Rectal smooth muscle tissue (tissue), 1 donor: Measurements from ENCODE around the gene KCTD18.

ENCODE experiments used
- H3K27ac ChIP-seq: one replicate; pipeline ENCODE4 v1.7.0; 2013; ENCODE audit warnings: low read depth, low read length, inconsistent platforms
- H3K27me3 ChIP-seq: one replicate; pipeline ENCODE4 v1.7.0; 2013; ENCODE audit warnings: low read length; ENCODE audit not compliant: control insufficient read depth, insufficient read depth
- H3K36me3 ChIP-seq: one replicate; pipeline ENCODE4 v1.7.0; 2013; ENCODE audit warnings: low read length; ENCODE audit not compliant: control insufficient read depth, insufficient read depth
- H3K4me1 ChIP-seq: one replicate; pipeline ENCODE4 v1.7.0; 2013; ENCODE audit warnings: low read length; ENCODE audit not compliant: control insufficient read depth, insufficient read depth
- H3K4me3 ChIP-seq: one replicate; pipeline ENCODE4 v1.7.0; 2013; ENCODE audit warnings: low read length
- H3K9ac ChIP-seq: one replicate; pipeline ENCODE4 v1.7.0; 2013; ENCODE audit warnings: low read length

Gene KCTD18

DNA sequence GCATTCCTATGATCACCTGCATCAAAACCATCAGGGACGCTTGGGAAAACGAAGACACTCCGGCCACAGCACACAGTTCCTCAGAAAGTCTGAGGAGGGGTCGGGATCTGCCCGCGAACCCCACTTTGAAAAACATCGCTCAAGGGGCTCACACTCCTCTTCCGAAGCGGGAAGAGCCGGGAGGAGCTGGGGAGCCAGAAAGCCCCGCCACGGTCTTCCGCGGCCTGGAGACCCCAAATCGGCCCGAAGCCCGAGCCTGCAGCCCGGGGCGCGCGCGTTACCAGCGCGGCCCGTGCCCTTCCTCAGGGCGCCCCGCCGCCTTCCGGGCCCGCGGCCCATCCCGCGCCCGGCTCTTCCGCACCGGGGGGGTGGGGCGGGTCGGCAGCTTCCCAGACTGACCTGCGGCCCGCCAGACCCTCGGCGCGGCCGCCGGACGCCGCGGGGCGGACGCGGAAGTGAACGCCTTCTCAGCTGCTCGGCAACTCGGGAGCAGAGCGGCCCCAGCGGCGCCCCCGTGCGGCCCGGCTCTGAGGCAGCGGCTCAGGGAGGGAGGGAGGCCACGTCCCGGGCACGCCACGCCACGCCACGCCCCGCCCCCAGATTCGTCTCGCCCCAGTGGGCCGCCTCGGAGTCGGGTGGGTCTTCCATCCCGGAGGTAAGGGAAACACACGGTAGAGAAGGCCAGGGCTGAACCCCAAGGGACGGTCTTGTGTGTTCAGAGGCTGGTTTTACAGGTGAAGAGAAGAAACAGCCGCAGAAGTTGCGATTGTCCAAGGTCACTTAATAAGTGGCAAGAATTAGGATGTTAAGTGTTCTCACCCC lies at the start of gene KCTD18:
TSS of gene KCTD18 (minus strand) at position 457 of the 822 bp plus-strand sequence. CDS start 3,052 bp downstream, outside the sequence.
- Histone ChIP-seq H3K4me1 (peaks cover 5% of the 10 kb centered on the region), H3K4me3 (peak within 1 kb of the TSS; percentile 76), H3K27ac (peak within 1 kb of the TSS; percentile 72)

DNA sequence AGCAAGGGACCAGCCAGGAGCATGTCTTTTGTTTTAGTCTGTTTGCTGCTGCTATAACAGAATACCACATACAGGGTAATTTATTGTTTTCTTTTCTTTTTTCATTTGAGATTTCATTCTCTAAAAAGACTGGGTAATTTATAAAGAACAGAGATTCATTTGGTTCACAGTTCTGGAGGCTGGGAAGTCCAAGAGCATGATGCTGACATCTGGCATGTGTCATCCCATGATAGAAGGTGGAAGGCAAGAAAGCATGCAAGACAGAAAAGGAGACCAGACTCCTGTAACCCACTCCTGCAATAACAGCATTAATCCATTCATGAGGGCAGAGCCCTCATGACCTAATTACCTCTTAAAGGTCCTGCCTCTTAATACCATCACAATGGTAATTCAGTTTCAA lies 30.9 kb upstream of the KCTD18 start:
- H3K27me3 ChIP-seq: no peaks in the 10 kb centered on the region
- H3K36me3 ChIP-seq: no peaks in the 10 kb centered on the region
- H3K27ac ChIP-seq: no peak overlapping the region
- no peaks in the 10 kb centered on the region for H3K4me1 ChIP-seq
- no peak overlapping the region for H3K9ac ChIP-seq
- H3K4me3 ChIP-seq: no peak overlapping the region

More for the DNA sequence above, at the start of gene KCTD18:
- peaks cover 3% of the 10 kb centered on the region for H3K36me3 ChIP-seq
- no peaks in the 10 kb centered on the region for H3K27me3 ChIP-seq
- peak within 1 kb of the TSS; percentile 84 for H3K9ac ChIP-seq

DNA sequence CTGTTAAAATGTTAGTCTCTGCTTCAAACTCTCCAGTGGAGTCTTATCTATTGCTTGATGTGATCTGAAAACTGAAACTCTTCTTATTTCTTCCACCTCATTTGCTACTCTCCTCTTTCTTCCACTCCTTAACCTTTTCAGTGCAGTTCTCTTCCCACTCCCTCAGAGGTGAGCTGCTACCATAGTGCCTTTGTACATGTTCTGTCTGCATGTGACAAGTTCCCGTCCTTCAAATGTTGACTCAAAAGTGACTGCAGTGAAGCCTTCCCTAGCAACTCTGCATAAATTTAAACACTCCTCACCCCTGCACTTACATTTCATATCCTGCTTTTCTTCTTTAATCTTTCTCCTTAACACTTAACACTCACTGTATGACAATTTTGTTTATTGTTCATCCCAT lies 28.3 kb upstream of the KCTD18 start:
- Histone ChIP-seq H3K9ac (no peak overlapping the region), H3K4me3 (no peak overlapping the region), H3K27me3 (no peaks in the 10 kb centered on the region), H3K36me3 (no peaks in the 10 kb centered on the region), H3K27ac (no peak overlapping the region), H3K4me1 (no peaks in the 10 kb centered on the region)

DNA sequence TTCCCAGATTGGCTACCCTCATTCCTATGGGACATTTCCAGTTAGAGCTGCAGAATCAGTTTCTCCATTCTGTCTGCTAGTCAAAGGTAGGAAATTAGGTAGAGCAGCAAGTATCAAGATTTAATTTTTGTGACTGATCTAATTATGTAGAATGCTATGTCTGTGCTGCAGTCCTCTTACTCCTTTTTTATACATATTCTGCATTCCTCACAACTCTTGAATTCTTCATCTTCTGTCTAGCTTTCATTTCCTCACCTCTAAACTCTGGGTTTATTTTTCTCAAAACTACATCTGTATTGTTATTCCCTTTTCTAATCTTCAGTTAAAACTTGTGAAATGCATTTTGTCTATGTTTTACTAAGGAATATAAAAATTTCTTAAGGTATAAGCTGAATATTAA lies 24.7 kb upstream of the KCTD18 start:
- Histone ChIP-seq H3K27me3 (no peaks in the 10 kb centered on the region), H3K4me3 (no peak overlapping the region), H3K9ac (no peak overlapping the region), H3K36me3 (no peaks in the 10 kb centered on the region), H3K4me1 (no peaks in the 10 kb centered on the region), H3K27ac (no peak overlapping the region)

DNA sequence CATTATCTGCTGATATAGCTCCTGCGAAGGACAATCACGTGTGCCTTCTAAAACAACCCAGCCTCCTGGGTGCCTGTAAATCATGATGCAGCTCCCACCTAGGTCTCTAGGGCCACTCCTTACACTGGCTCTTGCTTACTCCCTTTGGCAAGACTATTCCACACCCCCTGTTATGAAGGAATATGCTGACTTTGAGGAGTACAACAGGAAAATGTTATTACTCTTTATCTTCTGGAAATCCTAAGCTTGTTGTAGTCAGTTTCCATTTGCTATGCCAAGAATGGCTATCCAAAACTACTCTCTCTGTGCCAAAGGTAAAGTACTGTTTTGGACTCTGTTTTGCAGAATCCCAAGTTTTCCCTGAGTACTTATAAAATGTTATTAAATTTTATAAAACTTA lies 23.9 kb upstream of the KCTD18 start:
- no peak overlapping the region for H3K27ac ChIP-seq
- no peaks in the 10 kb centered on the region for H3K36me3 ChIP-seq
- no peak overlapping the region for H3K4me3 ChIP-seq
- no peaks in the 10 kb centered on the region for H3K27me3 ChIP-seq
- H3K9ac ChIP-seq: no peak overlapping the region
- no peaks in the 10 kb centered on the region for H3K4me1 ChIP-seq

DNA sequence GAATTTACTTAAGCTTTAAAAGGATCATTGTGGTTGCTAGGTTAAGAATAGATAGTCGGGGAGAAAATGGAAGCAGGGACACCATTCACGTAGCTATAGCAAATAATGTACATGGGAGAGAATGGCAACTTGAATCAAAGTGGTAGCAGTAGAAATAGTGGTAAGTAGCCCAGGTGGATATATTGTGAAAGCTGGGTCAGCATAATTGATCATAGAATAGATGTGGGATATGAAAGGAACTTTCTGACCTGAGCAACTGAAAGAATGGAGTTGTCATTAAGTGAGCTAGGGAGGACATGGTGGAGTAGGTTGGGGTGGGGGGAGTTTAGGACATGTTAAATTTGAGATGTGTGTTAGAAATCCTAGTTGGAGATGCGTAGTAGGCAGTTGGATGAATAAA lies 18.4 kb upstream of the KCTD18 start:
- Histone ChIP-seq H3K36me3 (no peaks in the 10 kb centered on the region), H3K9ac (no peak overlapping the region), H3K4me1 (peaks cover 4% of the 10 kb centered on the region), H3K4me3 (no peak overlapping the region), H3K27ac (no peak overlapping the region), H3K27me3 (no peaks in the 10 kb centered on the region)

DNA sequence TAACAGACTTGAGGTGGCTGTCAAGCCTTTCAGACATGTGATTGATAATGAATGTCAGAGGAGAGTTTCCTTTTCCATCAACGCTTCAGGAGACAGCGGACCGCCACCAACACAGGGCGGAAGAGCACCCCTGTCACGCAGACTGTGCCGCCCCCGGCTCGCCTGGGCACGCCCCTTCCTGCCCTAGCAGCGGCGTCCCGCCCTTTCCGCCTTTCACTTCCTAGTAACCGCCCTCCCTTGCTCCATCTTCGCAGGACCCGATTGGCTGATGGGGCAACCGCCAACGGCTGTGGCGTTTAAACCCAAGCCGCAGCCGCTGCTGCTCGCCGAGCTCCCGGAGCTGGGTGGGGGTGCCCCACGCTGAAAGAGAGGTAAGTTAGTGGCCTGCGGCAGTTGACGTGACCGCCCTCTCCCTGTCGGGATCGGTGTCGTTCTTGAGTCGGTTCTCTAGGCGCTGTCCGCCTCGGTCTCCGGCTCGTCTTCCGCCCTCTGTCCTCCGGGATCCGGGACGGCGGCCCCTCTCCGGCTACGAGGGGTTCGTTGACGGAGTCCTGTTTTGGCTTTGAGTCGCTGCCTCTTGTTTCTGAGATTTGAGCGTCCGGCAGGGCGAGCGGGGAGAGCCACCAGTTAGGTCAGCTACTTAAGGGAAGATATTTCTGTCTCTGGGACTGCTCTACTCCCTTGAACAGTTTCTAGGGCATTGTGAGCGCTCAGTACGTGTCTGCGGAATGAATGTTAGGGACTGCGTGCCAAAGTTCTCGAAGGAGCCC lies 16.2 kb upstream of the KCTD18 start, which contains the start of gene SGO2:
TSS of gene SGO2 (plus strand) at position 326 of the 770 bp plus-strand sequence. CDS start 6,769 bp downstream, outside the sequence.
- H3K4me1 ChIP-seq: peaks cover 4% of the 10 kb centered on the region

DNA sequence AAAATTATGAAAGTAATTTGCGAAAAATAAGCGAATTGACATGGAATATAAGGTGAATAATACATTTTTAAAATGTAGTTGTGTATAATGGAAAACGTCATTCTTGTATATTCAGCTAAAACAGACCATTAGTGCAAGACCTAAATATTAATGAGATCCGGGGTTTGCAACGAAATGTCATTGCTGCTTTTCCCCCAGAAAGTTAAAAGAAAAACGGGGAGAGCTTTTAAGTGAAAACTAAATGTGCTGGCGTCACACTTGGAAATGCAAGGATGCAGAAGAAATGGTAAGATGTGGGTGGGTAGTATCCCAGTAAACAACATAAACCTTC lies 15.6 kb upstream of the KCTD18 start:
- Histone ChIP-seq H3K27me3 (no peaks in the 10 kb centered on the region), H3K4me1 (peaks cover 4% of the 10 kb centered on the region), H3K27ac (peak overlapping the region; percentile 33), H3K36me3 (no peaks in the 10 kb centered on the region), H3K4me3 (peak overlapping the region; percentile 91), H3K9ac (no peak overlapping the region)

More for the DNA sequence above, 16.2 kb upstream of the KCTD18 start, which contains the start of gene SGO2:
- Histone ChIP-seq H3K4me3 (peak within 1 kb of the TSS; percentile 91), H3K36me3 (no peaks in the 10 kb centered on the region), H3K9ac (no peak within 1 kb of the TSS), H3K27ac (peak within 1 kb of the TSS; percentile 33), H3K27me3 (no peaks in the 10 kb centered on the region)

DNA sequence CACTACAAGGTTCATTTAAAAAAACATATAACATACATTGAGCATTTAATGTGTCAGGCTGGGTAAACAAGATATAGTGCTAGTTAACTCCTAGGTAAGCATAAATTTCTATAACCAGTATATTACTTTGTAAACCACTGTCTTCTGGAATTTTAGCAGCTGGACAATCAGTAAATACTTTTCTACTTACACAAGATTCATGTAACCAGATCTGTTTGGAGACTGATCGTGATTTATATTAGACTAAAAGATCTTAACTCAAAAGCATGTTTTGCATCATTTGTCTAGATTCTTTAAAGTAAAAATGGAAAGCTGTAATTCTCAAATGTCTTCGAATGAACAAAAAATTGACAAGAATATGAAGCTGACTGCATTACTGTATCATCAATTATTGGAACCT lies 15.2 kb upstream of the KCTD18 start:
- H3K27me3 ChIP-seq: no peaks in the 10 kb centered on the region
- peak overlapping the region; percentile 91 for H3K4me3 ChIP-seq
- H3K36me3 ChIP-seq: no peaks in the 10 kb centered on the region
- no peak overlapping the region for H3K27ac ChIP-seq
- peaks cover 4% of the 10 kb centered on the region for H3K4me1 ChIP-seq
- no peak overlapping the region for H3K9ac ChIP-seq

DNA sequence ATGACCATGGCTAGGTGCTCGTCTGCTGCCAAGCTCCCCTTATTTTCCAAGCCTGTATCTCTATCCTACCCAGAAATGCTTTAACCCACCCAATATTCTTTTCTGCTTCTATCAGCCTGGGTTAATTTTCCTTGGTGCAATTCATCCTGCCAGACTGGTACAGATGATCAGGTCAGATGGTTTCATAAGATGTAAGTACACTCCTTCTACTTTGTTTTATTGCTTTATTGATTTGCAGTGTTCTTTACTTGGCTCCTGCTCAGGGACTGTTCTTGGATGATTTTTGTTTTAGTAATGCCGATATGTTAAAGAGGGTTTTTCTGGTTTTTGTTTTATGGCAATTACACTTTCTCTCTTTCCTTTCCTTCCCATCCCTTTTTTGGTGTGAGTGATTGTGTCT lies 13.7 kb upstream of the KCTD18 start:
- H3K27me3 ChIP-seq: no peaks in the 10 kb centered on the region
- no peak overlapping the region for H3K4me3 ChIP-seq
- no peak overlapping the region for H3K9ac ChIP-seq
- H3K36me3 ChIP-seq: no peaks in the 10 kb centered on the region
- H3K27ac ChIP-seq: no peak overlapping the region
- peaks cover 4% of the 10 kb centered on the region for H3K4me1 ChIP-seq

DNA sequence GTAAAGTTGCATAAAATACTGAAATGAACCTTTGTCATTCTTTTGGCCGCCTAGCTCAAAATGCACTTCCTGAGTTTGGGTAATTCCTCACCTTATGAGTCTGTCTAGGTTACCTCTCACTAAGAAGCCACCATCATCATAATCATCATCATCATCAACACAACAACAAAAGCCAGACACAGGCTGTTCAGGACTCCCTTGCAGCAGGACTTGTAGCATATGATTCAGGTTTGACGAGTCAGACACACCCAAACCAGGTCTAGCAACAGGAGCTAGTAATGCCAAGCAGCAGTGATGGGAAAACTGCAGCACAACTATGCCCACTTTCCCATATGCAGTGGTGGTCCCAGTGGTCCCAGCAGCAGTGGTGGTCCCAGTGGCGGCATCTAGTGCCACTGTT lies 13.3 kb upstream of the KCTD18 start:
- H3K27ac ChIP-seq: no peak overlapping the region
- H3K4me1 ChIP-seq: peaks cover 4% of the 10 kb centered on the region
- no peak overlapping the region for H3K9ac ChIP-seq
- H3K36me3 ChIP-seq: no peaks in the 10 kb centered on the region
- H3K4me3 ChIP-seq: no peak overlapping the region
- H3K27me3 ChIP-seq: no peaks in the 10 kb centered on the region

DNA sequence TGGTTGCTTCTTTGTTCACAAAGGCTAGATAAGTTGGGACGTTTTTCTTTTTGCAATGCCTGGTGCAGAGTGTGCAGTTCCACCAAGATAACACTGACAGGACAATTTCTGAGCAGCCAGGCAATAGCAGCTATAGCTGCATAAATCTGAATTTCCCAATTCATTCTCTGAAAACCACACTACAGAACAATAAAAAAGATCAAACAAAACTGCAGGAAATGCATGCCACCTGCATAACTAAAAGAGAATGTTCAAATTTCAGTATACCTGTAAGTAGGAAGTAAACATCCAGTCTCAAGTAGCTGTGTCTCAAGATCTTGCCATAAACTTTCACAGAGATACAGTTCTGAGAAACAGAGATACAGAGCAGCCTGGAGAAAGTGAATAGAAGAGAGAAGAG lies 5.3 kb upstream of the KCTD18 start:
- Histone ChIP-seq H3K4me3 (no peak overlapping the region), H3K4me1 (peaks cover 4% of the 10 kb centered on the region), H3K27ac (no peak overlapping the region), H3K36me3 (no peaks in the 10 kb centered on the region), H3K27me3 (no peaks in the 10 kb centered on the region), H3K9ac (no peak overlapping the region)
